K562 (cell line): ENCODE measurements around the gene STX18.

Experiments
- BRCA1 ChIP-seq, 2 experiments: fragments of 450-650 bp in 1 of 2; sonication (generic) in 1 of 2; formaldehyde crosslinking in 1 of 2; IDR thresholded peaks; 2 replicates each; pipeline versions ENCODE4 v1.5.0 to v1.6.1; 2017 to 2020; ENCODE audit warnings: mild to moderate bottlenecking in 1 of 2, missing genetic modification reagents in 1 of 2
- CBFB ChIP-seq: sonication (generic); formaldehyde crosslinking; IDR thresholded peaks from 2 replicates; pipeline ENCODE4 v1.4.0; 2020; ENCODE audit warnings: mild to moderate bottlenecking, missing genetic modification reagents
- EZH2 ChIP-seq: IDR thresholded peaks from 2 replicates; pipeline ENCODE4 v1.6.1; 2012; ENCODE audit warnings: low read depth, mild to moderate bottlenecking, inconsistent platforms, low read length, borderline replicate concordance
- FOXM1 ChIP-seq, 2 experiments: fragments of 450-650 bp in 1 of 2; sonication (generic) in 1 of 2; formaldehyde crosslinking in 1 of 2; IDR thresholded peaks; 2 replicates each; pipeline versions ENCODE4 v1.6.1 to v1.9.0; 2017 to 2022; ENCODE audit warnings: low read depth in 2 of 2, mild to moderate bottlenecking in 2 of 2, missing genetic modification reagents in 1 of 2, moderate library complexity in 1 of 2
- HCFC1 ChIP-seq: IDR thresholded peaks from 2 replicates; pipeline ENCODE4 v1.6.1; 2012; ENCODE audit warnings: low read depth, low read length, improper control_type of control experiment
- HIVEP1 ChIP-seq: fragments of 250-450 bp; sonication (Bioruptor Pico); IDR thresholded peaks from 2 replicates; pipeline ENCODE4 v1.4.0; 2020; ENCODE audit warnings: mild to moderate bottlenecking
- MYC ChIP-seq, 2 experiments: fragments of 250-450 bp in 1 of 2; sonication (Bioruptor Pico) in 1 of 2; IDR thresholded peaks; 2 replicates each; pipeline versions ENCODE4 v1.5.1 to v1.6.1; 2012 to 2021; ENCODE audit warnings: low read depth in 2 of 2, borderline replicate concordance in 1 of 2, improper control_type of control experiment in 1 of 2, low read length in 1 of 2, mild to moderate bottlenecking in 1 of 2, moderate library complexity in 1 of 2
- NFE2L1 ChIP-seq: fragments of 450-650 bp; IDR thresholded peaks from 2 replicates; pipeline ENCODE4 v1.6.1; 2016; ENCODE audit warnings: missing genetic modification characterization, low read depth, mild to moderate bottlenecking, missing compliant biosample characterization, moderate library complexity, borderline replicate concordance
- POLR3A ChIP-seq: IDR thresholded peaks from 2 replicates; pipeline ENCODE4 v1.6.1; 2011; ENCODE audit warnings: borderline replicate concordance, mild to moderate bottlenecking, moderate library complexity; ENCODE audit not compliant: insufficient read length, insufficient read depth; ENCODE audit errors: extremely low read depth
- PRPF4 ChIP-seq: fragments of 200-400 bp; formaldehyde crosslinking; IDR thresholded peaks from one replicate; pipeline ENCODE4 v1.6.1; 2017; ENCODE audit warnings: low read length, low read depth, mild to moderate bottlenecking; ENCODE audit not compliant: insufficient read depth, poor library complexity, severe bottlenecking
- RHOXF2B ChIP-seq: fragments of 250-450 bp; sonication (Bioruptor Pico); conservative IDR thresholded peaks from 2 replicates; pipeline ENCODE4 v1.5.1; 2021
- ZNF165 ChIP-seq: fragments of 250-450 bp; sonication (Bioruptor Pico); IDR thresholded peaks from 2 replicates; pipeline ENCODE4 v1.4.0; 2020; ENCODE audit warnings: borderline replicate concordance
- TF ChIP-seq, protein P1 (sequence below), 3 experiments: IDR thresholded peaks in 2 of 3; conservative IDR thresholded peaks in 1 of 3; 2 replicates each; pipeline ENCODE4 v1.5.1; 2011 to 2012; ENCODE audit warnings: low read length in 3 of 3, mild to moderate bottlenecking in 3 of 3, control low read depth in 2 of 3, improper control_type of control experiment in 1 of 3, inconsistent platforms in 1 of 3, low read depth in 1 of 3, mixed read lengths in 1 of 3, moderate library complexity in 1 of 3; ENCODE audit not compliant: insufficient read depth in 2 of 3
- TF ChIP-seq, protein P2 (sequence below): sonication (generic); formaldehyde crosslinking; IDR thresholded peaks from 2 replicates; pipeline ENCODE4 v1.8.0; 2023; ENCODE audit warnings: mild to moderate bottlenecking, missing genetic modification reagents

DNA sequence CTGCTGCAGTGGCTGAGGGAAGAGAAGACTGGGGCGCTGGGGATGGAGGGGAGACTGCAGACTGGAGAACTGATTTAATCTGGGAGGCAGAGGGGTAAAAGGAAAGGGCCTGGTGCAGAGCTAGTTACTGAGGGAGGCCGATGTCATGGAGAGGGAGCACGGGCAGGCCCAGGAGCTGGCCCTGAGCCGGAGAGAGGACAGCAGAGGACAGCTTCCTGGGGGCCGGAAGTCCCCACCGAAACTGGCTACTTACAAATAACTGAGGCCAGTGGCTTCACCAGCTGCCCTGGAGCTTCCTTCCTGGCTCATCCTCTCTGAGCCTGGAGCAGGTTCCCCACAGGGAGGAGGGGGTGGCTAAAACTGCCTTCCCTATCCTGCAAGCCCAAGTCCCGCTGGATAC is 128.0 kb downstream of the STX18 start:
- TF ChIP-seq PRPF4 (no peak), MYC (IDR thresholded peaks at IDR 0.05; ENCODE audit: low read depth, low read length) (no peak), MYC (CRISPR knock-in tag; IDR thresholded peaks at IDR 0.05; ENCODE audit: borderline replicate concordance, low read depth) (no peak), NFE2L1 (no peak), POLR3A (no peak), CBFB (CRISPR knock-in tag) (no peak), EZH2 (no peak), ZNF165 (CRISPR knock-in tag) (no peak), RHOXF2B (CRISPR knock-in tag) (no peak), BRCA1 (IDR thresholded peaks at IDR 0.05) (no peak), BRCA1 (CRISPR knock-in tag; IDR thresholded peaks at IDR 0.05) (no peak), HCFC1 (no peak), HIVEP1 (CRISPR knock-in tag) (no peak), FOXM1 (IDR thresholded peaks at IDR 0.05; ENCODE audit: low read depth) (no peak), FOXM1 (CRISPR knock-in tag; IDR thresholded peaks at IDR 0.05; ENCODE audit: low read depth) (no peak)
- TF ChIP-seq, protein P1, sequence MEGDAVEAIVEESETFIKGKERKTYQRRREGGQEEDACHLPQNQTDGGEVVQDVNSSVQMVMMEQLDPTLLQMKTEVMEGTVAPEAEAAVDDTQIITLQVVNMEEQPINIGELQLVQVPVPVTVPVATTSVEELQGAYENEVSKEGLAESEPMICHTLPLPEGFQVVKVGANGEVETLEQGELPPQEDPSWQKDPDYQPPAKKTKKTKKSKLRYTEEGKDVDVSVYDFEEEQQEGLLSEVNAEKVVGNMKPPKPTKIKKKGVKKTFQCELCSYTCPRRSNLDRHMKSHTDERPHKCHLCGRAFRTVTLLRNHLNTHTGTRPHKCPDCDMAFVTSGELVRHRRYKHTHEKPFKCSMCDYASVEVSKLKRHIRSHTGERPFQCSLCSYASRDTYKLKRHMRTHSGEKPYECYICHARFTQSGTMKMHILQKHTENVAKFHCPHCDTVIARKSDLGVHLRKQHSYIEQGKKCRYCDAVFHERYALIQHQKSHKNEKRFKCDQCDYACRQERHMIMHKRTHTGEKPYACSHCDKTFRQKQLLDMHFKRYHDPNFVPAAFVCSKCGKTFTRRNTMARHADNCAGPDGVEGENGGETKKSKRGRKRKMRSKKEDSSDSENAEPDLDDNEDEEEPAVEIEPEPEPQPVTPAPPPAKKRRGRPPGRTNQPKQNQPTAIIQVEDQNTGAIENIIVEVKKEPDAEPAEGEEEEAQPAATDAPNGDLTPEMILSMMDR (IDR thresholded peaks at IDR 0.05 in 2 of 3, conservative IDR thresholded peaks at IDR 0.05 in 1 of 3; ENCODE audit: insufficient read depth in 2 of 3, low read depth in 1 of 3, low read length in 3 of 3) = no peak
- TF ChIP-seq, protein P2, sequence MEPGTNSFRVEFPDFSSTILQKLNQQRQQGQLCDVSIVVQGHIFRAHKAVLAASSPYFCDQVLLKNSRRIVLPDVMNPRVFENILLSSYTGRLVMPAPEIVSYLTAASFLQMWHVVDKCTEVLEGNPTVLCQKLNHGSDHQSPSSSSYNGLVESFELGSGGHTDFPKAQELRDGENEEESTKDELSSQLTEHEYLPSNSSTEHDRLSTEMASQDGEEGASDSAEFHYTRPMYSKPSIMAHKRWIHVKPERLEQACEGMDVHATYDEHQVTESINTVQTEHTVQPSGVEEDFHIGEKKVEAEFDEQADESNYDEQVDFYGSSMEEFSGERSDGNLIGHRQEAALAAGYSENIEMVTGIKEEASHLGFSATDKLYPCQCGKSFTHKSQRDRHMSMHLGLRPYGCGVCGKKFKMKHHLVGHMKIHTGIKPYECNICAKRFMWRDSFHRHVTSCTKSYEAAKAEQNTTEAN (CRISPR knock-in tag) = no peak
